ENCODE data around the gene GNG5.
"Not testable (repeated sequence)": the region's sequence is repeated elsewhere in the genome, so short reads cannot be mapped to it uniquely, and the experiment has no call there.

The GNG5 gene

DNA sequence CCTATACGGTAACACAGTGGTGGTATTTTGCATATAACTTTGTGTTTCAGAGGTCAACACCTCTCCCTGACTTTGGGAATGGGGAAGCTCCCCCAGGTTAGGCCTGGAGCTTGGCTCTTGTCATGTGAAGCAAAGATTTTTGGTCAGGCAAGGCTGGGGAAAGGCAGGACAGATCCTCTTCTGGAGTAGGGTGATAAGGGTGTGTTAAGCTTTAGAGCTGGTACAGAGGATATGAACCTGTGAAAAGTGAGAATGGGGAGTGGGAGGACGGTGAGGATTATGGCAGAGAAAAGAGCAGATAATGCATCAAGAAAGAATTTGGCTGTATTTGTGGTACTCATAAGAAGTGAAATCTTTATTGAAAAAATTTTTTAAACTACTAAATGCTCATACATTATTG is 25.1 kb downstream of the GNG5 start:
- no peak for DNase-seq

DNA sequence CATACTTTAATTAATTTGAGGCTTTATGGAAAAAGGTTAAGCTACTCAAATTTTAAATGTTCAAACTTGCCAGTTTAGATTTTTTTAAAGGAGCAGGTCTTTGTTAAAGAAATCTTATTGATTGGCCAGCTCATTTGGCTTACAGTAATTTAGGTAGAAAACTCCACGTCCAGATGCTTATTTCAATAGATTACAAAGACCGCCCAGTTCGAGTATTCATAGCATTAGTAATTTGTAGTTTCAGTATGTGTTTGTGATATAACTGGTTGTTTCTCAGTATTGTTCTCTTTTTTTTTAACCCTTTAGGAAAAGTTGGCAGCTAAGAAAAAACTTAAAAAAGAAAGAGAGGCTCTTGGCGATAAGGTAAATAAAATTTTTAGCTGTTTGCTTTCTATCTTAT is 25.7 kb downstream of the GNG5 start:
- no peak for DNase-seq

DNA sequence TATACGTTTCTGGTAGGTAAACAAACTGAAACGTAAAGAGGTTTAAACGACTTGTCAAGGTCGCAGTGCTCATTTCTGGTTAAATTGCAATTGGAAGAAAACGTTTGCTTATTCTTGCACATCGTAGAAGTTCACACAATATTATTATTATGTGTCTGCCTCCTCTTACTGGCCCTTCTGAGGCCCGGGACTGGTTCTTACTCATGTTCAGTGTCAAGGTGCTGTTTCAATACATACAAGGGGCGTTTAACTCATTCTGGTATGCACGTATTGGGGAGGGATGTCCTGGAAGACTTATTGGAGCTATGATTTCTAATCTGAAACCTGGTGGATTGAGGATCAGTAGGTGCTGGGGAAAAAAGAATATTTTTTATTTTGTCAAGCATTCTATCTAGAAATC is 26.4 kb downstream of the GNG5 start:
- no peak for DNase-seq

DNA sequence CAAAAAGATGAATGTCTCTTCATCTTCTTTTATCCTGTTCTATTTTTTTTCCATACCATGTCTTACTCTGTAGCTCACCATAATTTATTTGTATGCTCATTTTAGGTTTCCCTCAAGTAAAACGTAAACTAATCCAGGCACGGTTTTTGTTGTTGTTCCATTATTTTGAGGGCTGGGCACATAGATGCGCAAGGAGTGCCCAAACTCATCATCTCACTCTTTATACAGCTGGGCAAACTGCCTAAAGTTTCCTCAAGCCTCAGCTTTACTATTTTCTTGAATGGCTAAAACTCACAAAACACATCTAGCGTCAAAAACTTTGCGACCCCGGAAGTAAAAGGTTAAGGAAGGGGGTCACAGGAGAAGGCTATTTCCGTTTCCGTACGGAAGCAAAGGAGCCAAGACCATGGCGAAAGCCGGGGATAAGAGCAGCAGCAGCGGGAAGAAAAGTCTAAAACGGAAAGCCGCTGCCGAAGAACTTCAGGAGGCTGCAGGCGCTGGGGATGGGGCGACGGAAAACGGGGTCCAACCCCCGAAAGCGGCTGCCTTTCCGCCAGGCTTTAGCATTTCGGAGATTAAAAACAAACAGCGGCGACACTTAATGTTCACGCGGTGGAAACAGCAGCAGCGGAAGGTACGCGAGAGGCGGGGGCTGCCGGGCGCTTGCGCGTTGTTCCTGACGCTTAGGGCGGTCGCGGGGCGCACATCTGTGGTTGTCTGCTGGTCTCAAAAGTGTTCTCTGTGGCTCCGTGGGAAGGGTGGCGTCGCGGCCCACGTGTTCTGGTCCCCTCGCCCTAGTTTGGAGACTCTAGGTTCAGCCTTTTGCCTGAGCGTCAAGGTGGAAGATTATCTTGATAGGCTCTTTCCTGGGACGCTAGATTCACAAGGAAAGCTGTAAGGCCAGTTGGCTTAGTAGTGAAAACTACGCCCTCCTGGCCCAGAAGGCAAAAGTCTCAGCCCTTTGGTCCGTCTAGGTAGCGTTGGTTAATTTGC is 27.2 kb downstream of the GNG5 start, which contains the start of gene RPF1:
Gene RPF1 (plus strand): TSS at position 391 of the 993 bp plus-strand sequence. CDS start 16 bp downstream, at position 407.
- peak; percentile 83 for DNase-seq

DNA sequence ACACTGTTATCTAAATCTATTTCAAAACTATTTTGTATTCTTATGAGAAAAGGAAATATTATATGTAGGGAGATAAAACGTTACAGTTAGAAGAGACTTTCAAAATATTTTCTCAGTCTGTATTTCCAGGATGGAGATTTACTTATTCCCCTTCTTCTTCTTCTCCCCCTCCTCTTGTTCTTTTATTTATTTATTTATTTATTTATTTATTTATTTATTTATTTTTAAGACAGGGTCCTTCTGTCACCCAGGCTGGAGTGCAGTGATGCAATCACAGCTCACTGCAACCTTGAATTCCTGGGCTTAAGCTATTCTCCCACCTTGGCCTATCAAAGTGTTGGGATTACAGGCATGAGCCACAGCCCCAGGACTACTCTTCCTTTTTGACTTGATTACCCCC is 30.2 kb downstream of the GNG5 start:
- DNase-seq: no peak

DNA sequence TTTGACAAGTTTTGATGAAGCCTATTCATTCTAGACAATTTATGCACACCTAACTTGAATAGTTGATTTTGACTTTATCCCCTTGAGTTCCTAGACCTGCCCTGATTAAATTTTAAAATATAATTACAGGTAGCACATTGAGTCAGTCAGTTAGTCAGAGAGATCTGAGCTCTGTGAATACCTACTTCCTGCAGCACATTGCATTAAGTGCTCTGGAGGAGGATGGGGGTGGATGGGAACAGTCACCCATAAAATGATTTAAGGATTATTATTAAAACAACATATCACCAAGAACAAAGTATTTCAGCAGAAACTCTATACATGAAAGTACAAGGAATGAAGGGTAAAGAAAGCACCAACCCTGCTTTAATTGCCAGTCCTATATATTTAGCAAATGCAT is 39.1 kb downstream of the GNG5 start:
- no peak for DNase-seq

DNA sequence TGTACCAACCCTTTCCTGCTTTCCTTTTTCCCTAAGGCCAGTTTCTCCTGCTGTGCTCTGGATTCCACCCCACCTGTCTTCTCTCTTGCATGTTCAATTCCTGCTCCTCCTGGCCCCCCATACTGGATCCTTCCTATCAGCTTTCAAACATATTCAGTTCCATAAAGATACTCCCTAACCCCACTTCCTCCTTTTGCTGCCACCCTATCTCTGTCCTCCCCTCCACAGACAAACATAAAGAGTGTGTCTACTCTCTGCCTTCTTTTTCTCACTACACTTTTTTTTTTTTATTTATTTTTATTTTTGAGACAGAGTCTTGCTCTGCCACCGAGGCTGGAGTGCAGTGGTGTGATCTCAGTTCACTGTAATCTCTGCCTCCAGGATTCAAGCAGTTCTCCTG is 44.3 kb downstream of the GNG5 start:
- DNase-seq: no peak

DNA sequence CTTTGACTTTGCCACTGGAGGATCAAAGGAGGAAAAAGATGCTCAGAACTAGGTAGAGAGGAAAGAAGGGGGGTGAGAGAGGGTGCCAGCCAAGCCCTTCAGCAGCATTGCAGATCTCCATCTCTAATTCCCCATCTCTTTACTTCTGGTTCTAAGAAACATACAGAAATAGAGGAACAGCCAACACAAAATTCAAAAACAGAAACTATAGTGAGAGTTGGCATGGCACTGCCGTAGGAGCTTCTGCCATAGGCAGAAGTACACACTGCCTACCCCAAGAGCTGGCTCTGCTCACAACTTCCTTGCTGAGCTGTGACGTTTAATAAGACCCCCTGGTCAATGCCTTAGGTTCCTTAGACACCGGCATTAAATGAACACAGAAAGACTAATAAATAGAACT is 53.9 kb downstream of the GNG5 start:
- DNase-seq: no peak

DNA sequence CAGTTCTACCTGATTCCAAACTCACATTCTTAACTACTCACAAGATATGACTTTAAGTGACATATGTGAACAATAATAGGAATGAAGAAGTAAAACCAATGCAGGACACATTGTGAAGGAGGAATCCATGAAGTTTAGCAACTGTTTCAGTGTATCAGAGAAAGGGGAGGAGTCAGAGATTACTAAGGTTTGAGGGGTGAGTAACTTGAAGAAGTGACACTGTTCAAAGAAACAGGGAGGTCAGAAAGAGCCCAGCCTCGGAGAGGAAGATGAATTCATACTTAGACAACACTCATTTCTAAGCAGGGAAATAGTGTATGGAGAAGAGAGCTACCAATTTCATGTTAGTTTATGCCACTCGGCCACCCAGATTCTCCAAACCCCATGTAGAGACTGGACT is 55.5 kb downstream of the GNG5 start:
- DNase-seq: no peak

DNA sequence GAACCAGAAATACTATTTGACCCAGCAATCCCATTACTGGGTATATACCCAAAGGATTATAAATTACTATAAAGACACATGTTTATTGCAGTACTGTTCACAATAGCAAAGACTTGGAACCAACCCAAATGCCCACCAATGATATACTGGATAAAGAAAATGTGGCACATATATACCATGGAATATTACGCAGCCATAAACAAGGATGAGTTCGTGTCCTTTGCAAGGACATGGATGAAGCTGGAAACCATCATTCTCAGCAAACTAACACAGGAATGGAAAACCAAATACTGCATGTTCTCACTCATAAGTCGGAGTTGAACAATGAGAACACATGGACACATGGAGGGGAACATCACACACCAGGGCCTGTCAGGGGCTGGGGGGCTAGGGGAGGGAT is 57.7 kb downstream of the GNG5 start:
- DNase-seq: not testable (repeated sequence)
